Neuron (in vitro differentiated cells): Measurements from ENCODE around the gene NEMP1.

Source experiments
- H2AFZ ChIP-seq: one replicate; pipeline ENCODE4 v1.6.1; 2013; ENCODE audit warnings: low read depth, mild to moderate bottlenecking, inconsistent platforms, low read length, moderate library complexity
- H3K27me3 ChIP-seq: one replicate; pipeline ENCODE4 v1.6.1; 2013; ENCODE audit warnings: low read length; ENCODE audit not compliant: insufficient read depth
- H3K36me3 ChIP-seq: one replicate; pipeline ENCODE4 v1.6.1; 2013; ENCODE audit warnings: low read length; ENCODE audit not compliant: insufficient read depth
- H3K4me1 ChIP-seq: one replicate; pipeline ENCODE4 v1.6.1; 2013; ENCODE audit warnings: low read length; ENCODE audit not compliant: insufficient read depth
- H3K4me3 ChIP-seq: 2 replicates; pipeline ENCODE4 v1.5.1; 2013; ENCODE audit warnings: mild to moderate bottlenecking, low read length, moderate library complexity
- H3K9me3 ChIP-seq: one replicate; pipeline ENCODE4 v1.6.1; 2013; ENCODE audit warnings: low read length

Gene NEMP1

DNA sequence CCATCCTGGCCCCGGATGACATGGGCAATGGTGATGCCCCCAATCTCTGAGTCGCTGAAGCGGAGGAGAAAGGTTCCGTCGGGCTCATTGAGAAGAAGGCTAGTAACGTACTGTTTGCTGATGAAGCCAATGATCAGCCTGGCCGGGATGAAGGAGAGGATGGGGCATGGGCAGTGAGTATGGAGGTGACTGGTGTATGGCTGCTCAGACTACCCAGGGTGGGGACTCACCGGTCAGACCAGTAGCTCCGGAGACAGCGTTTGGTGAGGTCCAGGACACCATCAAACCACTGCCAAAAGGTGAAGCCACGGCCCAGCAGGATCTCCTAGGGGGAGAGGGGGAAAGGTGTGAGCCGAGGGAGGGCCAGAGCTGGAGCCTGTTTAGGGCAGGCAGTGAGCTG is 21.2 kb upstream of the NEMP1 start:
- Histone ChIP-seq H3K36me3 (peaks cover 31% of the 10 kb centered on the region), H3K4me3 (no peak overlapping the region), H3K4me1 (peaks cover 10% of the 10 kb centered on the region), H2AFZ (no peak overlapping the region), H3K27me3 (no peaks in the 10 kb centered on the region), H3K9me3 (no peaks in the 10 kb centered on the region)

DNA sequence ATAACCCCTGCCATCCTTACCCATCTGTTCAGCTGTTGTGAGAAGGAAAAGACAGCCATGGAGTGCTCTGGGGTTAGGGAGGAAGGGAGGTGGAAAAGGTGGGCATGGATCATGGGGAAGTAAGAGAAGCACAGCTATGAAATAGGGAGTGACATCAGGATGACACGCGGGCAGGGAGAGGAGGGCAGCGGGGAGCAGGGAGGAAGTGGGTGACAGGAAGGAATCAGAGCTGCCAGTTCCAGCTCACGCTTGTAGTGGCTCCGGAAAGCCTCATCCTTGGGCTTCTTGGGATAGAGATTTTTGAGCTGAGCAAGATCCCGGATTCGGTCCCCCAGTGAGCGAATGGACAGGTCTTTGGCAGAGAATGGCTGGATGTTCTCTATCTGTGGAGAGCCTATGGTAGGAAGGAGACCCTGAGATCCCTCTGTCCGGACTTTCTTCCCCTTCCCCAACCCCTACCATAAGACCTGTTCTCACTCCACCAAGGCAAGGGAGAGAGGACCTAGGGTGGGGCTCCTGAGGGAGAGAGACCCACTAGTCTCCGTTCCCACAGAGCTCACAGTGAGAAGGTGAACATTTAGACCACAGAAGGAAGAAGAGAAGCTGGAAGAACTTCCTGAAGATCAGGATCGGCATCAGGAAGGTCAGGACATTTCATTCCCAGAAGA is 20.6 kb upstream of the NEMP1 start:
- no peaks in the 10 kb centered on the region for H3K9me3 ChIP-seq
- peaks cover 33% of the 10 kb centered on the region for H3K36me3 ChIP-seq
- peaks cover 16% of the 10 kb centered on the region for H3K4me1 ChIP-seq
- H3K4me3 ChIP-seq: no peak overlapping the region
- no peaks in the 10 kb centered on the region for H3K27me3 ChIP-seq
- no peak overlapping the region for H2AFZ ChIP-seq

DNA sequence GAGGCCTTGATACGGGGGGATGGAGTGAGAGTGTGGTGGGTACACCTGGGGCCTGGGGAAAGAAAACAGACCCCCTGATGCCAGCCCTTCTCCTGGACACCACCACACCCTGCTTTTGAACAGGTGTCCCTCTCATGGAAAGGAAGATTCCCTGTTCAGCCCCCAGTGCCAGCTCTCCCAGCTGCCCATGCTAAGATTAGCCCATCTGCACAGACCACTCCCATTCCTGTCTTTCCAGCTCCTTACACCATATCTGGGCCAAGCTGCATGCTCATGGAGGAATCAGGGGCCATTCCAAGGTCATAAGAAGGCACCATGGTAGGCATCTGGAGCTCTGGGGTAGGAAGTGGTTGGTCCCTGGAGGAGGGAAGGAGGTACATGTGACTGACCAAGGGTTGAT is 20.0 kb upstream of the NEMP1 start:
- Histone ChIP-seq H3K4me1 (peaks cover 21% of the 10 kb centered on the region), H3K27me3 (no peaks in the 10 kb centered on the region), H3K36me3 (peaks cover 30% of the 10 kb centered on the region), H3K4me3 (no peak overlapping the region), H2AFZ (no peak overlapping the region), H3K9me3 (no peaks in the 10 kb centered on the region)

DNA sequence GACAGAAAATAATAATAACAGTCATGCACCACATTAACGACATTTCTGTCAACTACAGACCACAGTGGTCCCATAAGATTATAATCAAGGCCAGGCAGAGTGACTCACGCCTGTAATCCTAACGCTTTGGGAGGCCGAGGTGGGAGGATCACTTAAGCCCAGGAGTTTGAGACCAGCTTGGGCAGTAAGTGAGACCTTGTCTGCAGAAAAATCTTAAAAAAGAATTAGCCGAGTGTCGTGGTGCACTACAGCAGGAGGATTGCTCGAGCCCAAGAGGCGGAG is 18.9 kb upstream of the NEMP1 start:
- Histone ChIP-seq H2AFZ (no peak overlapping the region), H3K9me3 (no peaks in the 10 kb centered on the region), H3K36me3 (peaks cover 34% of the 10 kb centered on the region), H3K4me1 (peaks cover 26% of the 10 kb centered on the region), H3K4me3 (no peak overlapping the region), H3K27me3 (no peaks in the 10 kb centered on the region)

DNA sequence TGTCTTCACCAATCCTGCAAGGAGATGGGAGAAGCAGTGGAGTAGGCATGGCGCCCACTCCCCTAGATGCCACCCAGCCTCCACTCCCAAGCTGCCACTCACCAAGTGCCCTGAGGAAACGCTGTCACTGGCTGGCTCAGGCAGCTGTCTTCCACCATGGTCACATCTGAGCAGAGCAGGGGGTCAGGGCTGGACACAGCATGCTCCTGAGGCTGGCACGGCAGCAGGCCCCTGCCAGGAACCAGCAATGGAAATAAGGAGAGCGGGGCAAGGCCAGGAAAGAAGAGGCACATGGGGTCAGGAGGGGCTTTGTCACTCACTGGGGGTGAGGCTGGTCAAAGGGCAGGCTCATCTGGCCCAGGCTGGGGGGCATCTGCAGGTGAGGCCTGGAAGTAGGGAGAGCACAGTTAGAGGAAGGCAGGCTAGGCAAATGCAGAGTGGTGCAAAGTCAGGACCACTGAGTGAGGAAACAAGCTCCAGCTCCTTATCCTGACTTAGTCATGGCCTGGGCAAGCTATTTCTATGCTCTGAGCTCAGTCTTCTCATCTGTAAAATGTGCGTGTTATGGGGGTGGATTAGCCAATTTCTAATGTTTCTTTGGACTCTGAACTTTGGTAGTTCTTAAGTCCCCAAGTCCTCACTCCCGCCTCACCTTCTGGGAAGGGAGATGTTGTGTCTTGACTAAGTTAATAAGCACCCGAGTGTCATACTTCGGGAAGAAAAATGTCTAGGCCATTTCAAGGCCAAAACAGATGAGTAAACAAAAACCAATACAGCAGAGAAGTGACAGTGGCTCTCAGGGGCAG is 18.4 kb upstream of the NEMP1 start:
- peaks cover 40% of the 10 kb centered on the region for H3K36me3 ChIP-seq
- H3K4me3 ChIP-seq: no peak overlapping the region
- H3K27me3 ChIP-seq: no peaks in the 10 kb centered on the region
- peaks cover 24% of the 10 kb centered on the region for H3K4me1 ChIP-seq
- no peak overlapping the region for H2AFZ ChIP-seq
- H3K9me3 ChIP-seq: no peaks in the 10 kb centered on the region

DNA sequence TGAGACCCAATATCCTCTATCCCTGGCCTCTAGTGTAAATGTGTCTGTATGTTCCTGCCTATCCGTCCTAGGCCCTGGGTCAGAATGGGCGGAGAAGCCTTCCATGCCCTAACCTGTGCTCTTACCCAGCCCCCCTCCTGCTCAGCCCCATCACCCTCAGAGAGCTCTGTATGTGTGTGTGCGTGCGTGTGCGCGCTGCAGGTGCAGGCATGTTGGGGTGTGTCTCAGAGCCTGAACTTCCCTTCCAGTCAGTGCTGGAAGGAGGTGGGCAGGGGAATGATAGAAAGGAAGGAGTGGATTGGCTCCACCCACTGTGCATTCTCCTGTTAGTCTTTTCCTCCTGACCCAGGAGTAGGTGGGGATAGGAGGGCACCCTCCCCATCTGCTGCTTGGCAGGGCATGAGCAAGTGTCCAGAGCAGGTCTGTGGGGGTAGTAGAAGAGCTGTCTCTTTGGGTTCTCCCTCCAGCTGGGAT is 17.5 kb upstream of the NEMP1 start:
- peaks cover 26% of the 10 kb centered on the region for H3K4me1 ChIP-seq
- H3K36me3 ChIP-seq: peaks cover 48% of the 10 kb centered on the region
- no peaks in the 10 kb centered on the region for H3K9me3 ChIP-seq
- H2AFZ ChIP-seq: no peak overlapping the region
- H3K27me3 ChIP-seq: no peaks in the 10 kb centered on the region
- H3K4me3 ChIP-seq: no peak overlapping the region

DNA sequence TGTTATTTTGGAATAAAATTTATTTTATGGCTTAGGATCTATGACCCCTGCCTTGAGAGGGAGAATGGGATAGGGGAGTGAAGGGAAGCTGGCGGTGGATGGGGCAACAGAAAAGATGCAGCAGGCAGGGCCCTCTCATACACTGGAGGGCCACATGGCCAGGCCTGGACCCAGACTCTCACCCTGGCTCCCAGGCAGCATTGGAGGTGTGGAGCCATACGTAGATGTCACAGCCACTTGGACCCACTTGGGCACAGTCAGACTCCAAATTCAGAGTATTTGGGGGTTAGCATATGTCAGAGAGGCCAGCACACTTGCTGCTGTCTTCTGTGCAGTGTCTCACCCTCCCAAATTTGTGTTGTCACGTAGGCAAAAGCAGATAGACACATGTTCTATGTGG is 16.8 kb upstream of the NEMP1 start:
- Histone ChIP-seq H3K36me3 (peaks cover 51% of the 10 kb centered on the region), H3K4me3 (no peak overlapping the region), H3K27me3 (no peaks in the 10 kb centered on the region), H3K9me3 (no peaks in the 10 kb centered on the region), H3K4me1 (peaks cover 33% of the 10 kb centered on the region), H2AFZ (no peak overlapping the region)

DNA sequence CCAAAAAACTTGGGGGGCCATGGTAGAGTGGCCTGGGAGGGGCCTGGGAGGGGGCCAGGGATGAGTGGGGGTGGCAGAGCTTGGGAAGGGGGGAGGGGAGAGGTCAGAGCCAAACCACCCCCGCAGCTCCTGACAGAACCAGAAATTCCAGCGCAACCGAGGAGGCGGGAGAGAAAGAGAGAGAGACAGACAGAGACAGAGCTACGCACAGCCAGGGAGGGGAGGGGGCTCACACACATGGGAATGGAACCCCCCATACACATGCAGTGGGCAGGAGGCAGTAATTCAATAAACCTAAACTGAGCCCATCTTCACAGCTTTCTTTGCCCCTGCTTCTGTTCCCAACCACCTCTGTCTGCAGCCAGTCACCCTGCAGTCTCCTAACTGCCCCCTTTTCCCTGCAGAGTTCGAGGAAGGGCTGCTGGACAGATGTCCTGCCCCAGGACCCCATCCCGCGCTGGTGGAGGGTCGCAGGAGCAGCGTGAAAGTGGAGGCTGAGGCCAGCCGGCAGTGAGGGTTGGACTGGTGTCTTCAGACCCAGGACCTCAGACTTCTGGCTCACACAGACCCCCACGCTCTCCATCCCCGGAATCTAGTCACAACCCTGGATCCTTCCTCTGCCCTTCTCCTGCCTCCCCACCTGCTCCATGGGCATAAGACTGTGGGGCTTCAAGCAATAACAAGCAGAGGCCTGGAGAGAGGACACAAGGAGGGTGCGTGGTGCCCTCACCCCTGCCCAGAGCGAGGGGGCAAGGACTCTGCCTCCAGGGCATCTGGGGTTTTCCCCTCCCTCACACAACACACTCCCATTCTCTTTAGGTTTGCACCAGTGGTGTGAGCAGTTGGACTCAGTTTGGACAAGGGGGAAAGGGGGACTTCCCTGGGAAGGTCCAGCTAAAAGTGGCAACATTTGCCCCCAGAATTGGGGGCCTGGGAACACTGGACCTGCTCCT is 15.9 kb upstream of the NEMP1 start:
- no peak overlapping the region for H2AFZ ChIP-seq
- no peaks in the 10 kb centered on the region for H3K27me3 ChIP-seq
- no peak overlapping the region for H3K4me3 ChIP-seq
- H3K9me3 ChIP-seq: no peaks in the 10 kb centered on the region
- H3K36me3 ChIP-seq: peaks cover 47% of the 10 kb centered on the region
- H3K4me1 ChIP-seq: peaks cover 34% of the 10 kb centered on the region

DNA sequence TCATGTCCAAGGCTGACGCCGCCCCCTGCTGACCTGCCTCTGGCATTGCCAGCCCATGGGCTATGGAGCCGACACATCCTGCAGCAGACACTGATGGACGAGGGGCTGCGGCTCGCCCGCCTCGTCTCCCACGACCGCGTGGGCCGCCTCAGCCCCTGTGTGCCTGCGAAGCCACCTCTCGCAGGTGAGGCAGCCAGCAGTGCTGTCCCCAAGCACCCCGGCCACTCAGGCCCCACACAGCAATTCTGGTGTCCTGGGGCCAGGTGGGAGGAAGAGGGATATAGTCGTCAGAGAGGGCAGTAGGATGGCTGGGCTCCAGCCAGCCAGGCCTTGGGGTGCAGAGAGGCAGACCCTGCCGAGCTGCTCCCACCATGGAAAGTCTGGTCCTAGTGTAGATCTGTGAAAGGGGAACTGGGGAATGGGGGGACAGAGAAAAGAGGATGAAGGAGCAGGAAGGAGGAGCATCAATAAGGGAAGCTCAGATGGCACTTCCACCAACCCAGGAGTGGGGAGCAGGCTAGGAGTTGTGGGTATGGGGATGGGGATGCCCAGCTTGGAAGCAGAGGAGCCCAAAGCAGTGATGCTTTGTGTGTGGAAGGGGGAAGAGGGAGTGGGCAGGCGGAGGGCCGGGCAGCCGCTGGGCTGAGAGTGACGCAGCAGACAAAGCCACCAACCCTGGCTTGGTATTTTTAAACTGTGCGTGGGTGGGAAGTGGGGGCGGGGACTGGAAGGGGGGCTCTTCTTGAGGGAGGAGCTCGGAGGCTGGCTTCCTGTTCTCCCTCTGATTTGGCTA is 15.0 kb upstream of the NEMP1 start:
- Histone ChIP-seq H3K9me3 (no peaks in the 10 kb centered on the region), H2AFZ (no peak overlapping the region), H3K4me3 (no peak overlapping the region), H3K36me3 (peaks cover 47% of the 10 kb centered on the region), H3K27me3 (no peaks in the 10 kb centered on the region), H3K4me1 (peaks cover 34% of the 10 kb centered on the region)

DNA sequence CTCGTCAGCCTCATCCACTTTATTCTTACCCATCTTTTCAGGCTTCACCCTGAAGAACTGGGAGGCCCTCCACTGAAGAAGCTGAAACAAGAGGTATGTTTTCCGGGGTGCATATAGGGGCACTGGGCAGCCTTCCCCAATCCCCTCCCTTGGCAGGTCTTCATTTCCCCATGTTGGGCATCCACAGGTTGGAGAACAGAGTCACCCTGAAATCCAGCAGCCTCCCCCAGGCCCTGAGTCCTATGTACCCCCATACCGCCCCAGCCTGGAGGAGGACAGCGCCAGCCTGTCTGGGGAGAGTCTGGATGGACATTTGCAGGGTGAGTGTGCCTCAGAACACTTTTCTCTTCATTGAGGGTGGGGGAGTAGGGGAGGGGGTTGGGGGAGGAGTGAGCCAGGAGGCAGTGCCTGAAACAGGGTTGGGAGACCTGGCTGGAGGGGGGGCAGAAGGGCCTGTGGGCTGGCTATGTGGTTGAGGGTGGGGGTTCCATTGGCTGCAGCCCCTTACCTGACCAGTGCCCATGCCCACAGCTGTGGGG is 14.4 kb upstream of the NEMP1 start:
- H3K4me3 ChIP-seq: no peak overlapping the region

DNA sequence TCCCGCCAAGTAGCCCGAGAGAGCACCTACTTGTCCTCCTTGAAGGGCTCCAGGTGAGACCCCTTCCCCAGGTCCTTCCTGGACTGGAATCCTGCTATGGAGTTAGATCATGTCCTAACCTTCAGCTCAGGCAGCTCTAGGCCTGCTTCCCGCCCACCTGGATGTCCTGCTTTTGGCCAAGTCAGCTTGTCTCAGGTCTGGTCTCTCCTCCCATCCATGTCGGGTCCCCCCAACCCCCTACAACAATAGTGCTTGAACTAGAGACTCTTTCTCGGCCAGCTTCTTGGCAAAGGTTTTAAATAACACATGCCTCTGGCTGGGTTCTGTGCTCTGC is 13.9 kb upstream of the NEMP1 start:
- no peaks in the 10 kb centered on the region for H3K27me3 ChIP-seq
- peaks cover 47% of the 10 kb centered on the region for H3K36me3 ChIP-seq
- no peak overlapping the region for H2AFZ ChIP-seq
- H3K9me3 ChIP-seq: no peaks in the 10 kb centered on the region
- H3K4me1 ChIP-seq: peaks cover 41% of the 10 kb centered on the region
- no peak overlapping the region for H3K4me3 ChIP-seq

More for the DNA sequence above, 14.4 kb upstream of the NEMP1 start:
- H3K9me3 ChIP-seq: no peaks in the 10 kb centered on the region
- peaks cover 39% of the 10 kb centered on the region for H3K4me1 ChIP-seq
- H2AFZ ChIP-seq: no peak overlapping the region
- H3K27me3 ChIP-seq: no peaks in the 10 kb centered on the region
- H3K36me3 ChIP-seq: peaks cover 47% of the 10 kb centered on the region
